Measurements from ENCODE around the gene NLRP11. TPM values are rescaled to one million over a fixed set of nuclear protein-coding genes. Genes with fewer than 3 reads are reported as not detected.

The NLRP11 gene
- total and polyA plus RNA-seq, 10 of the 15 experiments (the other 5 are each of a cell fraction or from before 2014, with no cell fraction given): 0.02 to 16.2 (median 0.09) TPM; not detected in 5

GRCh38 chr19:55858969-55859368 is 27.2 kb upstream of the NLRP11 start:
- 0% methylated on average over 5 of the region's 5 CpGs for WGBS (ENCODE audit: insufficient coverage, insufficient replicate concordance, low lambda C conversion rate, missing lambda C conversion rate)
- ChIA-PET POLR2A (no interaction called here), CTCF (no interaction called here), SMC1A (ENCODE audit: uncharacterized antibody, unreplicated experiment) (no interaction called here), RAD21 (ENCODE audit: unreplicated experiment) (no interaction called here)
- BruUV-seq (replicated peaks): no TSS peak
- in situ Hi-C loops (cut with MboI) (no loop called here), intact Hi-C loops (cut with micrococcal nuclease; ENCODE audit: unreplicated experiment) (no loop called here)
- Histone ChIP-seq H4K20me1 (ENCODE audit: control insufficient read depth, insufficient read depth) (no peaks in the 10 kb centered on the region), H3K27me3 (replicated peaks in 1 of 2; ENCODE audit: control insufficient read depth in 2 of 2, insufficient read depth in 2 of 2, low read length in 1 of 2) (no peaks in the 10 kb centered on the region), H2AFZ (ENCODE audit: control insufficient read depth, low read depth, low read length) (no peak overlapping the region), H3K4me2 (ENCODE audit: control insufficient read depth, insufficient read depth) (no peak overlapping the region), H3K79me2 (ENCODE audit: control insufficient read depth, insufficient read depth, low read length) (no peaks in the 10 kb centered on the region), H3K4me3 (no peak overlapping the region), H3K9me3 (replicated peaks; ENCODE audit: control insufficient read depth, insufficient read depth, low read length) (peaks cover 6% of the 10 kb centered on the region; the same call in 2 of the 3 replicates), H3K4me1 (ENCODE audit: control insufficient read depth, insufficient read depth, low read length) (peaks cover 17% of the 10 kb centered on the region), H3K36me3 (ENCODE audit: control insufficient read depth in 2 of 2, insufficient read depth in 2 of 2, low read length in 1 of 2) (no peaks in the 10 kb centered on the region), H3K27ac (ENCODE audit: control insufficient read depth, insufficient read depth) (no peak overlapping the region), H3K9ac (ENCODE audit: control insufficient read depth, insufficient read depth, low read length) (no peak overlapping the region)
- ATAC-seq (no peak), FAIRE-seq (no peak), DNase-seq (ENCODE audit: low read depth, low spot score) (no peak)
- TF ChIP-seq FOXK2 (IDR thresholded peaks at IDR 0.05) (no peak), ZNF207 (IDR thresholded peaks at IDR 0.05; ENCODE audit: borderline replicate concordance) (no peak), MXI1 (IDR thresholded peaks at IDR 0.05; ENCODE audit: low read depth, low read length) (no peak), RCOR1 (conservative IDR thresholded peaks at IDR 0.05; ENCODE audit: low read depth, low read length) (no peak), MAX (IDR thresholded peaks at IDR 0.05; ENCODE audit: low read depth, low read length) (no peak), ATF7 (IDR thresholded peaks at IDR 0.05; ENCODE audit: low read depth) (no peak), BMI1 (IDR thresholded peaks at IDR 0.05; ENCODE audit: borderline replicate concordance) (no peak), TARDBP (IDR thresholded peaks at IDR 0.05; ENCODE audit: borderline replicate concordance) (no peak), MEF2A (IDR thresholded peaks at IDR 0.05; ENCODE audit: insufficient read depth, low read depth, low read length) (no peak), ZBTB4 (CRISPR knock-in tag; IDR thresholded peaks at IDR 0.05) (no peak), CHD4 (IDR thresholded peaks at IDR 0.05) (no peak), SP1 (IDR thresholded peaks at IDR 0.05; ENCODE audit: low read depth, low read length) (no peak), SIN3A (IDR thresholded peaks at IDR 0.05; ENCODE audit: low read depth, low read length) (no peak), CBX3 (IDR thresholded peaks at IDR 0.05; ENCODE audit: borderline replicate concordance, low read depth) (no peak), HDAC6 (IDR thresholded peaks at IDR 0.05; ENCODE audit: unreplicated experiment) (no peak), POU2F2 (IDR thresholded peaks at IDR 0.05; ENCODE audit: borderline replicate concordance, low read depth, low read length) (no peak), IRF5 (IDR thresholded peaks at IDR 0.05; ENCODE audit: borderline replicate concordance) (no peak)
- TF ChIP-seq, protein P1, sequence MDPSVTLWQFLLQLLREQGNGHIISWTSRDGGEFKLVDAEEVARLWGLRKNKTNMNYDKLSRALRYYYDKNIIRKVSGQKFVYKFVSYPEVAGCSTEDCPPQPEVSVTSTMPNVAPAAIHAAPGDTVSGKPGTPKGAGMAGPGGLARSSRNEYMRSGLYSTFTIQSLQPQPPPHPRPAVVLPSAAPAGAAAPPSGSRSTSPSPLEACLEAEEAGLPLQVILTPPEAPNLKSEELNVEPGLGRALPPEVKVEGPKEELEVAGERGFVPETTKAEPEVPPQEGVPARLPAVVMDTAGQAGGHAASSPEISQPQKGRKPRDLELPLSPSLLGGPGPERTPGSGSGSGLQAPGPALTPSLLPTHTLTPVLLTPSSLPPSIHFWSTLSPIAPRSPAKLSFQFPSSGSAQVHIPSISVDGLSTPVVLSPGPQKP (IDR thresholded peaks at IDR 0.05; ENCODE audit: low read depth, low read length): no peak
